Peyer's patch (tissue), 4 donors: ENCODE data around the gene CNPY1.

ENCODE experiments used
- POLR2A ChIP-seq, 2 donors: fragments of 450-650 bp; IDR thresholded peaks; one replicate each; pipeline ENCODE4 v1.5.1; 2017; ENCODE audit warnings: antibody characterized with exemption in 2 of 2, mild to moderate bottlenecking in 2 of 2, moderate library complexity in 2 of 2
- TF ChIP-seq, protein P1 (sequence below), 6 experiments: fragments of 450-650 bp in 4 of 6; fragments of 200-600 bp in 2 of 6; sonication (generic) in 1 of 6; IDR thresholded peaks; one replicate each; pipeline ENCODE4 v1.5.1; 2017 to 2019; ENCODE audit warnings: antibody characterized with exemption in 6 of 6, mild to moderate bottlenecking in 3 of 6, moderate library complexity in 1 of 6

DNA sequence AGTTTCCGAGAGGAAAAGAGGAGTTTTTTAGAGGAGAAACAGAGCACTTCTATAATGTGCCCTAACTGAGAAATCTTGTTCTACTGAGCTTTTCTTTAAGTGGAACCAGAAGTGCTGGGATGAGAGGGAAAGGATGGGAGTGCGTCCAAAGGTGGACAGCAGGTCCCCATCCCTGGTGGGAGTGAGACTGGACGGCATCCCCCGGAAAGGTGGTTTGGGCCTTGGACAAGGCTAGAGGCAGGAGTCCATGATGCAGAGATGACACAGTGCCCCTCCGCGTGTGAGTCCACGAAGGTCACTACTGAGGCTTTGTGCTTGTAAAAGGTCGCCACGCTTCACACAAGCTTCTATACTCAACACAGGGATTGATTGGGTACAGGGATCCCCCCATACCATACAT, 94.5 kb downstream of the CNPY1 start:
- TF ChIP-seq POLR2A (IDR thresholded peaks at IDR 0.05) = no peak
- TF ChIP-seq, protein P1, sequence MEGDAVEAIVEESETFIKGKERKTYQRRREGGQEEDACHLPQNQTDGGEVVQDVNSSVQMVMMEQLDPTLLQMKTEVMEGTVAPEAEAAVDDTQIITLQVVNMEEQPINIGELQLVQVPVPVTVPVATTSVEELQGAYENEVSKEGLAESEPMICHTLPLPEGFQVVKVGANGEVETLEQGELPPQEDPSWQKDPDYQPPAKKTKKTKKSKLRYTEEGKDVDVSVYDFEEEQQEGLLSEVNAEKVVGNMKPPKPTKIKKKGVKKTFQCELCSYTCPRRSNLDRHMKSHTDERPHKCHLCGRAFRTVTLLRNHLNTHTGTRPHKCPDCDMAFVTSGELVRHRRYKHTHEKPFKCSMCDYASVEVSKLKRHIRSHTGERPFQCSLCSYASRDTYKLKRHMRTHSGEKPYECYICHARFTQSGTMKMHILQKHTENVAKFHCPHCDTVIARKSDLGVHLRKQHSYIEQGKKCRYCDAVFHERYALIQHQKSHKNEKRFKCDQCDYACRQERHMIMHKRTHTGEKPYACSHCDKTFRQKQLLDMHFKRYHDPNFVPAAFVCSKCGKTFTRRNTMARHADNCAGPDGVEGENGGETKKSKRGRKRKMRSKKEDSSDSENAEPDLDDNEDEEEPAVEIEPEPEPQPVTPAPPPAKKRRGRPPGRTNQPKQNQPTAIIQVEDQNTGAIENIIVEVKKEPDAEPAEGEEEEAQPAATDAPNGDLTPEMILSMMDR (IDR thresholded peaks at IDR 0.05) = no peak
